ENCODE results near the gene SPACA1.
"Not testable (repeated sequence)": the region's sequence is repeated elsewhere in the genome, so short reads cannot be mapped to it uniquely, and the experiment has no call there.

SPACA1 gene

DNA sequence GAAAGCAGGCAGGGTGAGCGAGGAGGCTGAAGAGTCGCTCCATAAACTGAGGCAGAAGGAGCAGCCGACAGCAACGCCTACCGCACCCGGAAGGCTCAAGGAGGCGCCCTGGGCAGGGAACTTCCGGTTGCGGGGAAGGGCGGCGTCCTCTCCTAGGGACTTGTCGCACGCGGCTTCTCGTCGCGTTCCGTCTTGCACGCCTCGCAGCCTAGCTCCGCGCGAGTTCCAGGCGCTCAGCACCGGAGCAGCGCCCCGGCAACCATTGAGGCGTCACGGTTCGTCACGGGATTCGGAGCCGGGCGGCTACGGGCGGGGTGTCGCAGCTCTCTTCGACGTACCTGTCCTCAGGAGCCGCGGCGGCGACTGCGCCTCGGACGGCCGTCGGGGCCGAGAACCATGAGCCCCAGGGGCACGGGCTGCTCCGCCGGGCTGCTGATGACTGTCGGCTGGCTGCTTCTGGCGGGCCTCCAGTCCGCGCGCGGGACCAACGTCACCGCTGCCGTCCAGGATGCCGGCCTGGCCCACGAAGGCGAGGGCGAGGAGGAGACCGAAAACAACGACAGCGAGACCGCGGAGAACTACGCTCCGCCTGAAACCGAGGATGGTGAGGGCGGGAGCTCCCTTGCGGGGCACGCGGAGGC, at the start of gene SPACA1:
TSS of gene SPACA1 (plus strand) at position 332 of the 641 bp plus-strand sequence. CDS start at position 397, 65 bp downstream.
- no peak for DNase-seq (ENCODE audit: low read depth in 3 of 3)

DNA sequence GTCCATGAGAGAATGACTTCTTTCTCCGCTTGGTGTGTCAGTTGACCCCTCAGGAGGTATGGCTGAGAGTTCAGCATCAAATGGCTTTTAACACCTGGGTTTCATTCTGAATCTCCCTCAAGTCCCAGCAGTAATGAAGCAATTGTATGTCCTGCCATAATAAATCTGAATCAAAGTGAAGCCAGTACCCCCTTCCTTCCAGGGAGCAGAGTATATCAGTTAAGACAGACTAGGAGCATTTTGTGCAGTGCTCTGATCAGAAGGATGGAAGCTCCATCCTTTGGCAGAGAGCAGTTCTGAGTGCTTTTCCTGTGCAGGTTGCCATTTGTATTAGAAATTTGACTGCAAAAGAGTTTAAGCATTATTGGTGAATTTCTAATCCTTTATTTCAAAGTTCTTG, 46.9 kb upstream of the SPACA1 start:
- no peak for DNase-seq (ENCODE audit: low read depth in 3 of 3)

DNA sequence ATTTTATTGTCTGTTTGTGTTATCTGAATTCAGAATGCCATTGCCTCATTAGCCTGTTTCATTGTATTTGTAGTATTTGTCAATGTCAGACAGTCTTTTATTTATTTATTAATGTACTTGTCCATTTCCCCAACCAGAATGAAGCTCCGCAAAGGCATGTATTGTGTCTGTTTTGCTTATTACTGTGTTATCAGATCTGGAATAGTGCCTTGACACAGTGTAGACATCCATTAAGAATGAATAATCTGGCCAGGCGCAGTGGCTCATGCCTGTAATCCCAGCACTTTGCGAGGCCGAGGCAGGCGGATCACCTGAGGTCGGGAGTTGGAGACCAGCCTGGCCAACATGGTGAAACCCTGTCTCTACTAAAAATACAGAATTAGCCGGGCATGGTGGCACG, 46.4 kb upstream of the SPACA1 start:
- not testable (repeated sequence) for DNase-seq (ENCODE audit: low read depth in 3 of 3)

GRCh38 chr6:88004707-88005106, 42.9 kb upstream of the SPACA1 start:
- DNase-seq (ENCODE audit: low read depth in 3 of 3): no peak

DNA sequence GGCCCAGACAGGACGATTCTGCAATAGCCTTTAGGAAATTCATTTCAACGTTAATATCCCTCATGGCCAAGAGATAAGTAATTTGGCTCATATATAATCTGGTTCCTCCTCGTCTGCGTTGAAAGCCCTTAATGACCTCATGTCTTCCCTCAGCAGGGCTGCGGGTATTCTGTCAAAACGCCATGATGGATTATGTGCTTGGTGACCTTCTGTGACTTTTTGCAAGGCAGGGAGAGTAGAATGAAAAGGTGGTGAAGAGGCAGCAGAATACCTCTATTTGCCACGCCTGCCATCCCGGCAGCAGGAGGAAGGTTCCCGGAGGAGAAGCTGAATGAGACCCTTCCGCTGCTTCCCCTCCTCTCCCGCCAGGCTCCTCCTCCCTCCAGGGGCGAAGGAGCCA, 41.1 kb upstream of the SPACA1 start:
- DNase-seq (ENCODE audit: low read depth in 3 of 3): no peak

- no peak for DNase-seq (ENCODE audit: low read depth in 3 of 3)
These were observed 39.2 kb upstream of the SPACA1 start for GRCh38 chr6:88008411-88008810.

GRCh38 chr6:88008831-88009231, 38.8 kb upstream of the SPACA1 start:
- DNase-seq (ENCODE audit: low read depth in 3 of 3): no peak

DNA sequence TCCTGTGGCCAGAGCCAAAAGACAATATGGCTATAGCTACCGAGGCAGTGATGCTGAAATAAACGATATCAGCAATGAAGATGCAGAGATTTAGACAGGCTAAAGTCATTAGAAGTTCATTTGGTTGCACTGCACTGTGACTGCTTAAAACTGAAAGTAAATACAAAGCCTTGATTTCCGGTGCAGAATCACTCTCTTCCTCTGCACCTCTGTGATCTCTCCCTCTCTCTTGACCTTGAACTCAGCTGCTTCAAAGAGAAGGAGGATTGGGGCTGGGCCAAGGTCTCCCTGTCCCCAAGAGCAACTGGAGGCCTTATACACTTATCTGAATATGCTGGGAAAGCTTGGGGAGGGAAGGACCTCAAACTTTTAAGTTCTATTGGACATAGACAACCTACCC, 34.6 kb upstream of the SPACA1 start:
- no peak for DNase-seq (ENCODE audit: low read depth in 3 of 3)

DNA sequence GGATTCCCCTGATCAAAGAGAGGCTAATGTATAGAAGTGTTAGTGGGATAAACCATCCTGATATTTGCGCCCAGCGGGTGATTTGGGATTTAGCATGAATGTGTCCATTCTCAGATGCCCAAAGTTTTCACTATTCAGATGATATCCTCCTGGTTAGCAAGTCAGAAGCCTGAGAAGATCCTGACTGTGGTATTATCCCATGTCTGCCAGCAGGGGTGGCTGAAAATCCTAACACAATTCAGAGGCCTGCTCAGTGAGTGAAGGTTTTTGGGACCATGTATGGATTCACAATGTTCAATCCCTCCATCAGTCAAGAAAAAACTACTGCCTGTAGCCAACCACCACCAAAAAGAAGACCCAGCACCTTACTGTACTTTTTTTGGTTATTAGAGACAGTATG, 34.1 kb upstream of the SPACA1 start:
- DNase-seq (ENCODE audit: low read depth in 3 of 3): no peak

- no peak for DNase-seq (ENCODE audit: low read depth in 3 of 3)
These were observed 27.2 kb upstream of the SPACA1 start for GRCh38 chr6:88020439-88020838.

DNA sequence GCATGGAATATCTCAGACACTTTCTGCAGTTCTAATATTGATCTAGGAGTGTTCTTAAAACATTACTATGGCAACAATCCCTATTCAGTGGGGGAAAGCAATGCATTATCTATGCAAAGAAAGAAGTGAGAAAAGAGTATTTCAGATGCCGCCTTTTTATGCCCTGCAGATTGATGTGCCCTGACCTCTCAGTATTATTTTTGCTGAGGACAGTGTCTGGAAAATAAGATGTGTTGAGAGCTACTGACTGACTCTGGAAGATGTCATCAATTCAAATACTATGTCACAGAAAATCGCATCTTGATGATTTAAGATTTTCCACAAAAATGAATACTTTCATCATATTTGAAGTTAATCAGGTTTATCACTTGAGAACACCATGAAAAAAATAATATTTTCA, 22.9 kb upstream of the SPACA1 start:
- DNase-seq (ENCODE audit: low read depth in 3 of 3): no peak

DNA sequence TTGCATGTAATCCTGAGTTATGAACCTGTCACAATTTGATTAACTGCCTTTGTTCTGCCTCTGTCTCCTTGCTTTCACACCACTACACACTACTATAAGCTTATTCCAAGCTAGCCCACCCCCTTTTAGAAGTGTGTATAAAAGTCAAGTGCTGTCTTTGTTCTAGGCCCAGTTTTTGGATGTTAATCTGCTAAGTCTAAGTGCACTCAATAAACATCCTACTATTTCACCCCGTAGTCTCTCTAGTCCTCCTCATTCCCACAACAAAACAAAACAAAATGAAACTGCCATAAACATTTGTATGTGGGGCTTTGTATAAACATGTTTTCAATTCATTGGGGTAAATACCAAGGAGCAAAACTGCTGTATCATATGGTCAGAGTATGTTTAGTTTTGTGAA, 16.1 kb upstream of the SPACA1 start:
- DNase-seq (ENCODE audit: low read depth in 3 of 3): no peak

DNA sequence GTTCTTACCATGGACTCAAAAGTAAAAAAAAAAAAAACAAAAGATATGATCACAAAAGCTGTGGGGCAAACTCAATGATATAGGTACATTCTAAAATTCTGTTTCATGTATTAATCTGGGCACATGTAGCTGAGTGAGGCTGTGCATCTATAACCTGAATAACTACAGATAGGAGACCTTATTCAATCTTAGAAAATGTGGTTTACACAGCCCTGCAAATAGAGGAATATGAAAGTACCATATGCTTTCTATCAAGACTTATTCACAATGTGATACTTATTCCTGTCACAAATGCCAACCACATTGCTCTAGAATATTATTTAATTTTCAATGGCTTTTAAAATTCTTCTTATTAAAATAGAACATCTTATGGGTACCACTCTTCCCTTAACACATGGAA, 3.1 kb upstream of the SPACA1 start:
- DNase-seq (ENCODE audit: low read depth in 3 of 3): no peak

DNA sequence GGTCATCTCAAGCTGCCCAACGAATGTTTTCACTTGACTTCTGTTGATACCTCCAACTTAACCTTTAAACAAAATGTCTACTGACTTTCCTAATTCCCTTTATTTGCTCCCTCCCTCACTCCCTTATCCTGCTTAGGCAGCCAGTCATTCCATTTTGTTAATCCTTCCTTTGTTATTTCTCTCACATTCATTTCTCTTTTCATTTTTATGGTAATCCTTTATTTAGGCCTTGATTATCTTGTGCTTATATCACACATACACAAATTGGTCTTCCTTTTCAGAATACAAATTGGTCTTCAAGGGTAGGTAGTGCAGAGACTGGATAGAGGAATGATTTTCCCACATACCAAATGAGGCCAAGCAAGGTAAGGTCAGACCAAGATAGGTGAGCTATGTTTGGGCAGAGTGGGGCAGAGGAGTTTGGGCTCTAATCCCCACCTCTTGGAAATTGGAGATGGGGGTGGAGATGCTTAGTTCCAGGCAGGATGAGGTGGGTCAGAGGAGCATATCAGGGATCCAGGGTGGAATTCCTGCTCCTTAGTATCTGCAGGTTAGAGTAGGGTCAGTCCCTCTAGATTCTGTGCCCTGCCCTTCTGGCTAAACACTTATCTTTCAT, 2.0 kb upstream of the SPACA1 start:
- no peak for DNase-seq (ENCODE audit: low read depth in 3 of 3)

GRCh38 chr6:88048578-88048977, 937 bp downstream of the SPACA1 start:
- no peak for DNase-seq (ENCODE audit: low read depth in 3 of 3)

DNA sequence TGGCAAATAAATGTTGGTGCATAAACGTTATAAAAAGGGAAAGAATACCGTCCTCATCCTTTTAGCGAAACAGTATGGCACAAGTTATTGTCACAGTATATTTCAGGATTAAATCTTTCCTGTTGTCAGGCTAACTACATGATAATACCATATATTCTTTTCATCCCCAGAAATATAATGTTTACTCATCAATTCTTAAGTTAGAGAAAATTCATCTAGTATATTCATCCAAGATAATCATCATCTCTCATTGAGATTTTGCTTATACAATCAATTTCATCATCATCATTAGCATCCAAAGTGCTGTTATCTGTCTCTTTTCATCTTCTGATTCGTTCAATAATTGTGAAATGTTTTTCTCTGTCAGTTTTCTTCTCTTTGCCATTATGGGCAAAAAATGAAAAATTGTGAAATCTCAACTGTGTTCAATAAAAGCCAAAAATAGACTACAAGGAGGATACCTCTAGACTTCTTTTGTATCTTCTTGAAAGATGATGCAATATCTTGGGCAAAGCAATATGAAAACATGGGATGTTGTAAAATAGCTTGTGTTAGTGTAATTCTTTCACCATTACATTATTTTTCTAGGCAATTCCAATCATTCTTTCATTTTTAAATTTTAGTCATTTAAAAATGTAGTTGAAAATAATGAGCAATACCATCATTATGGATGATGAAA, 2.6 kb downstream of the SPACA1 start:
- DNase-seq (ENCODE audit: low read depth in 3 of 3): no peak

DNA sequence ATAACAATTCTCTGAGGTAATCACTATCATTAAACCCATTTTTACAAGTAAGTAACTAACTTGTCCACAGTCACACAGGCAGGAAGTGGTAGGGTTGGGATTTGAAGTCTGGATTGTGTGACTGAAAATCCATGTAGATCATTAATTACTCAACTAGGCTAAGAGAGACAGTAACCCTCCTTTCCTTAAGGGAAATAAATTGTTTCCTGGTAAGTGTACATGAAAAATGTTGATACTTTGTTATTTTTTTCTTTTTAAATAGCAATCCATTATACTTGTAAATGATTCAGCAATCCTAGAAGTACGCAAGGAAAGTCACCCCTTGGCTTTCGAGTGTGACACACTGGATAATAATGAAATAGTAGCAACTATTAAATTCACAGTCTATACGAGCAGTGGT, 11.6 kb downstream of the SPACA1 start:
- DNase-seq (ENCODE audit: low read depth in 3 of 3): no peak

DNA sequence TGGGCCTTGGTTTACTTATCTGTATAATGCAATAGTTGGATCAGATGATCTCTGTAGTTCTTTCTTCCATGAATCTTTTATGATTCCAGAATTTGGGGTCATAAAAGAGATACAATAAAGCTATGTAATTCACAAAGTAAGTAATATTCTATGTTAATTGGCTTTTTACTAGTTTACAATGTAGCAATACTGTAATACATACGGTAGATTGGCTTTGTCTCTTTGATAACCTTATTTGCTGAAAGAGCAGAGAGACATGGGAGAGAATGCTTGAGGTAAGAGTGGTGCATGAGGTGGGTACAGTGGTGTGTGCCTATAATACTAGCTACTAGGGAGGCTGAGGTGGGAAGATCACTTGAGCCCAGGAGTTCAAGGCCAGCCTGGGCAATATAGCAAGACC, 14.7 kb downstream of the SPACA1 start:
- no peak for DNase-seq (ENCODE audit: low read depth in 3 of 3)

DNA sequence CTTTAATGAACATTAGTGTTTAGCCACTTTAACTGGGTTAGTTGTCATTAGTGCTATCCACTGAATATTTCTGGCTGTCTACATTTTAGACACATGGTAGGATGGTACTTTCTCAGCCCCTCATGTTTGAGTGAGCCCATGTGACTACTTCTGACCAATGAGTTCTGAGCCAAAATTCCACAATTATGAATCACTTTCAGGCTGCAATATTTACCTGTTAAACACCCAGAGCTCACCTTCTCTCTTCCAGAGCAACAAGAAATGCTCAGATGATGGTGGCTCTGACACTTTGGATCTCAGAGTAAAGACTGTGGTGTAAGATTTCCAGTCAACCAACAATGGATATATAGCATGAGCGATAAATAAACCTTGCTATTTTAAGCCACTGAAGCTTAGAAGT, 24.8 kb downstream of the SPACA1 start:
- no peak for DNase-seq (ENCODE audit: low read depth in 3 of 3)

DNA sequence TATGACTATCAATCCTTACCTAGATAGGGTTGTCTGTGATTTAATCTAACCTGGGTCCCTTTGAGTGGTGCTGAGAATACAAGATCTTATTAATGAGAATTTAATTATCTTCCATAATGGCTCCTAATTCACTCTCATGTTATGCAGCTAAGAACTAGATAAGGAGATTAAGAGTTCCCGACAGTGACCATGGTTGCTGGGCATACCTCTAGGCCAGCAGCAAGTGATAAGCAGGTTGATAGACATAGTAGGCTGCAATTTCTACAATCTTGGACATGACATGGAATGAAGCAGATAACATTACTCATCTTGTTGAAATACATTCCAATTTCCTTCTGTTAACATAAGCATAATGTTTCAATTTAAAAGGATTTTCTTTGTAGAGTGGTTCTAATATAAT, 27.1 kb downstream of the SPACA1 start:
- no peak for DNase-seq (ENCODE audit: low read depth in 3 of 3)

- DNase-seq (ENCODE audit: low read depth in 3 of 3): no peak
These were observed 29.7 kb downstream of the SPACA1 start for GRCh38 chr6:88077305-88077704.

- no peak for DNase-seq (ENCODE audit: low read depth in 3 of 3)
These were observed 39.2 kb downstream of the SPACA1 start for GRCh38 chr6:88086792-88087191.

GRCh38 chr6:88089708-88090107, 42.1 kb downstream of the SPACA1 start:
- DNase-seq (ENCODE audit: low read depth in 3 of 3): no peak
